K562 (cell line): ENCODE results near the gene LENG9. TPM values are rescaled to one million over a fixed set of nuclear protein-coding genes. Genes with fewer than 3 reads are reported as not detected.
A peak's percentile ranks its signal among the peaks of the same experiment; 100 is the strongest.

Experiments used
- CBX5 ChIP-seq: IDR thresholded peaks from 2 replicates; pipeline ENCODE4 v1.6.1; 2014; ENCODE audit warnings: low read depth, borderline replicate concordance
- HDAC1 ChIP-seq, 2 experiments: fragments of 450-650 bp; IDR thresholded peaks; 2 replicates each; pipeline ENCODE4 v1.6.1; 2016 to 2017; ENCODE audit warnings: inconsistent platforms in 1 of 2, mild to moderate bottlenecking in 1 of 2, moderate library complexity in 1 of 2
- HDAC3 ChIP-seq: fragments of 450-650 bp; IDR thresholded peaks from 2 replicates; pipeline ENCODE4 v1.6.1; 2018; ENCODE audit warnings: borderline replicate concordance, mild to moderate bottlenecking, moderate library complexity; ENCODE audit not compliant: partially characterized antibody
- KDM2B ChIP-seq: fragments of 250-450 bp; sonication (Bioruptor Pico); IDR thresholded peaks from 2 replicates; pipeline ENCODE4 v1.8.0; 2021; ENCODE audit warnings: mild to moderate bottlenecking, moderate library complexity
- KDM4B ChIP-seq, 2 experiments: fragments of 450-650 bp in 1 of 2; sonication (generic) in 1 of 2; IDR thresholded peaks; 2 replicates each; pipeline ENCODE4 v1.6.1; 2016 to 2017; ENCODE audit warnings: borderline replicate concordance in 2 of 2, antibody characterized with exemption in 1 of 2, low read depth in 1 of 2, mild to moderate bottlenecking in 1 of 2
- MAZ ChIP-seq, 2 experiments: fragments of 450-650 bp in 1 of 2; sonication (generic) in 1 of 2; formaldehyde crosslinking; IDR thresholded peaks in 1 of 2; conservative IDR thresholded peaks in 1 of 2; 2 replicates each; pipeline versions ENCODE4 v1.4.0 to v1.5.0; 2020; ENCODE audit warnings: mild to moderate bottlenecking in 1 of 2, missing genetic modification reagents in 1 of 2
- MCM2 ChIP-seq: fragments of 450-650 bp; IDR thresholded peaks from 2 replicates; pipeline ENCODE4 v1.6.1; 2017; ENCODE audit warnings: low read depth, mild to moderate bottlenecking
- MIER1 ChIP-seq: fragments of 450-650 bp; IDR thresholded peaks from 2 replicates; pipeline ENCODE4 v1.6.1; 2016; ENCODE audit warnings: antibody characterized with exemption, mild to moderate bottlenecking, low read depth
- NFIC ChIP-seq: fragments of 450-650 bp; IDR thresholded peaks from 2 replicates; pipeline ENCODE4 v1.6.1; 2017; ENCODE audit warnings: mild to moderate bottlenecking, inconsistent platforms
- PCBP1 ChIP-seq: fragments of 200-400 bp; formaldehyde crosslinking; IDR thresholded peaks from 2 replicates; pipeline ENCODE4 v1.6.1; 2018; ENCODE audit warnings: mild to moderate bottlenecking, low read depth, low read length; ENCODE audit not compliant: poor library complexity, severe bottlenecking
- PRDM10 ChIP-seq: fragments of 450-650 bp; IDR thresholded peaks from 2 replicates; pipeline ENCODE4 v1.6.1; 2018; ENCODE audit not compliant: partially characterized antibody
- SLC30A9 ChIP-seq: fragments of 250-450 bp; sonication (Bioruptor Pico); IDR thresholded peaks from 2 replicates; pipeline ENCODE4 v1.8.0; 2022; ENCODE audit warnings: mild to moderate bottlenecking, moderate library complexity
- ZBED1 ChIP-seq: IDR thresholded peaks from 2 replicates; pipeline ENCODE4 v1.6.1; 2014
- ZBTB7A ChIP-seq: IDR thresholded peaks from 2 replicates; pipeline ENCODE4 v1.6.1; 2011; ENCODE audit warnings: low read depth, mild to moderate bottlenecking, low read length, moderate library complexity, borderline replicate concordance; ENCODE audit not compliant: control insufficient read depth
- ZNF436 ChIP-seq: fragments of 250-450, 450-650 bp; sonication (Bioruptor Pico); formaldehyde crosslinking; IDR thresholded peaks from 2 replicates; pipeline ENCODE4 v1.7.0; 2020; ENCODE audit warnings: mild to moderate bottlenecking
- ZNF561 ChIP-seq: fragments of 450-650 bp; formaldehyde crosslinking; conservative IDR thresholded peaks from 2 replicates; pipeline ENCODE4 v1.4.0; 2020; ENCODE audit warnings: mild to moderate bottlenecking, moderate library complexity
- ZZZ3 ChIP-seq: fragments of 450-650 bp; IDR thresholded peaks from 2 replicates; pipeline ENCODE4 v1.6.1; 2016; ENCODE audit warnings: antibody characterized with exemption, mild to moderate bottlenecking, moderate library complexity
- polyA plus RNA-seq, 8 experiments: library from polyadenylated mRNA; depleted of rRNA in 4 of 8; stranded (reverse) in 5 of 8; unstranded in 3 of 8; fragments of >200 nt; fragmentation: Nextera tagmentation in 2 of 8; fragmentation: Illumina TruSeq in 1 of 8; extraction: Ambion mirVana in 2 of 8; extraction: Trizol in 1 of 8; gene quantifications; 2 replicates each; pipeline versions ENCODE4 v1.2.1 to v1.2.3, GENCODE V29; 2011 to 2014; ENCODE audit warnings: inconsistent platforms in 1 of 8, missing spikeins in 1 of 8
- total RNA-seq, 7 experiments: library from RNA; depleted of rRNA in 6 of 7; stranded (reverse); fragments of >200 nt in 6 of 7; fragmentation: Illumina TruSeq in 2 of 7; extraction: Trizol in 2 of 7; gene quantifications; 2 replicates each; pipeline versions ENCODE4 v1.2.1 to v1.2.3, GENCODE V29; 2011 to 2021; ENCODE audit warnings: low replicate concordance in 1 of 7
- TF ChIP-seq, protein P1 (sequence below): sonication (generic); formaldehyde crosslinking; IDR thresholded peaks from 2 replicates; pipeline ENCODE4 v1.8.1; 2023; ENCODE audit warnings: mild to moderate bottlenecking, missing genetic modification reagents, moderate library complexity

The LENG9 gene
- total and polyA plus RNA-seq, 9 of the 15 experiments (the other 6 are each of a cell fraction or from before 2014, with no cell fraction given), result 0.06 to 0.64 (median 0.33) TPM; not detected in 1

DNA sequence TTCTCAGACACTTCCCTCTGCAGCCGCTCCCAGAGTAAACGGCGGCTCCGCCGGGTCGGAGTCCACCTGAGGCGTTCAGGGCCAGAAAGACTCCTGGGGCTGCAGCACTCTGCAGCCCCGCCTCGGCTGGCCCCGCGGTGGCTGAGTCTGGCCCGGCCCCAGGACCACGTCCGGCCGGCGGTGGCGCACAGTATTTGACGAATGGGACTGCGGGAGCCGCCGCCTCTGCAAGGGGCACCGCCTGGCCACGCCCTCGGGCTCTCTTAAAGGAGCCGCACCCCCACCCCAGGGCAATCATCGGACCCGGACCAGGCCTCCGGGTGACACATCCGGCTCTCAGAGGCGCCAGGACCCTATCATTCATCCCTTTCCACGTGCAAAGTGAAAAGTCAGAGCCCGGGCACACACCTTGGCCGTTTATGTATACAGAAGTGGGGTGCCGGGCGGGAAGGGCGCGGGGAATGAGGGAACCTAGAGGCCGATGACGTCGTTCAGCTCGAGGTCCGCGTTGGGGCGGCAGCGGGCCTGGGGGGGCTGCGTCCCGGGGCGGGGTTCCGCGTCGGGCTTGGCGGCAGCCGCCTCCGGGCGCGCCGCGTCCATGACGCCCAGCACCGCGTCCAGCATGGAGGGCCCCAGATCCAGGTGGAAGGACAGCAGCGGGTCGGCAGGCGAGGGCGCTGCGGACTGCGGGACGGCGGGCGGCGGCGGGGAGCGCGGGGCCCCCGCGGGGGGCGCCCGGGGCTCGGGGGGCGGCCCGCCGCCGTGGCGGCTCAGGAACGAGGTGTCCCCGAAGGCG is 1.2 kb upstream of the LENG9 start (continued):
- TF ChIP-seq, protein P1, sequence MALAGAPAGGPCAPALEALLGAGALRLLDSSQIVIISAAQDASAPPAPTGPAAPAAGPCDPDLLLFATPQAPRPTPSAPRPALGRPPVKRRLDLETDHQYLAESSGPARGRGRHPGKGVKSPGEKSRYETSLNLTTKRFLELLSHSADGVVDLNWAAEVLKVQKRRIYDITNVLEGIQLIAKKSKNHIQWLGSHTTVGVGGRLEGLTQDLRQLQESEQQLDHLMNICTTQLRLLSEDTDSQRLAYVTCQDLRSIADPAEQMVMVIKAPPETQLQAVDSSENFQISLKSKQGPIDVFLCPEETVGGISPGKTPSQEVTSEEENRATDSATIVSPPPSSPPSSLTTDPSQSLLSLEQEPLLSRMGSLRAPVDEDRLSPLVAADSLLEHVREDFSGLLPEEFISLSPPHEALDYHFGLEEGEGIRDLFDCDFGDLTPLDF (CRISPR knock-in tag), result 0 out of 2 replicates have a peak, but pooled peaks have one; percentile 7
- TF ChIP-seq ZBED1, result no peak
- peak; percentile 75 to 80 for TF ChIP-seq MAZ (CRISPR knock-in tag; conservative IDR thresholded peaks at IDR 0.05 in 1 of 2, IDR thresholded peaks at IDR 0.05 in 1 of 2)
- no peak for TF ChIP-seq ZNF436 (CRISPR knock-in tag)
- TF ChIP-seq PRDM10, result peak; percentile 26
- TF ChIP-seq NFIC, result peak; percentile 74
- no peak for TF ChIP-seq ZZZ3
- TF ChIP-seq HDAC3, result no peak
- peak in 1 of 2 experiments; percentile 59; a peak in 1 of 4 replicates for TF ChIP-seq HDAC1 (IDR thresholded peaks at IDR 0.05)
- TF ChIP-seq SLC30A9 (CRISPR knock-in tag), result no peak
- TF ChIP-seq PCBP1, result peak; percentile 73
- peak; percentile 66; the same call in 1 of the 2 replicates for TF ChIP-seq ZBTB7A
- TF ChIP-seq MCM2, result no peak
- TF ChIP-seq CBX5, result no peak
- TF ChIP-seq KDM4B (IDR thresholded peaks at IDR 0.05; ENCODE audit: borderline replicate concordance in 2 of 2, low read depth in 1 of 2), result 0 out of 4 replicates have a peak, but pooled peaks of 1 of the 2 experiments have one; percentile 27
- peak; percentile 20; the same call in 1 of the 2 replicates for TF ChIP-seq KDM2B
- TF ChIP-seq MIER1, result no peak
- TF ChIP-seq ZNF561 (CRISPR knock-in tag), result no peak
